ENCODE measurements around the gene FFAR2.

FFAR2 gene

DNA sequence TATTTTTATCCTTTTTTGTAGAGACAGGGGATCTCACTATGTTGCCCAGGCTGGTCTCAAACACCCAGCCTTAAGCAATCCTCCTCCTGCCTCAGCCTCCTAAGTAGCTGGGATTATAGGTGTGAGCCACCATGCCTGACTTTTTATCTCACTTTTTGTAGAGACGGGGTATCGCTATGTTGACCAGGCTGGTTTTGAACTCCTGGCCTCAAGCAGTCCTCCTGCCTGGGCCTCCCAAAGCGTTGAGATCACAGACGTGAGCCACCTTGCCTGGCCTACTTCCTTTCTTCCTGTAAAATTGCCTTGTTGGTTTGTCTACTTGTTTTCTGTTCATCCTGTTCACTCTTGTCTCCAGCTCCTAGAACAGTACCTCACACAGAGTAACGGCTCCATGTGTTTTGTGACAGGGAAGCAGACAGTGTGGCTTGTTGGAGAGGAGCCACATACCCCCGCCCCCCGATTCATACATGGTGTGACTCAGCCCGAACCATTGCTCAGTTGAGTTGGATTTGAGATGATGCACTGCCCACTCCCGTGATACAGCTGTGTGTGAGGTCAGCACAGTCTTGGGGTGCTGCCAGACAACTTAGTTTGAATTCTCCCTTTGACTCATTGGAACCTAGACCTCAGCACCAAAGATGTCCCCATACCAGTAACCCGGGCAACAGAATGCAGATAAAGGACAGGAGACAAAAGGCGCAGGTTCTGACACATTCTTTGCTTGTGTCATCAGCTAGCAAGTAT lies 43.0 kb upstream of the FFAR2 start:
- TF ChIP-seq, protein P1, sequence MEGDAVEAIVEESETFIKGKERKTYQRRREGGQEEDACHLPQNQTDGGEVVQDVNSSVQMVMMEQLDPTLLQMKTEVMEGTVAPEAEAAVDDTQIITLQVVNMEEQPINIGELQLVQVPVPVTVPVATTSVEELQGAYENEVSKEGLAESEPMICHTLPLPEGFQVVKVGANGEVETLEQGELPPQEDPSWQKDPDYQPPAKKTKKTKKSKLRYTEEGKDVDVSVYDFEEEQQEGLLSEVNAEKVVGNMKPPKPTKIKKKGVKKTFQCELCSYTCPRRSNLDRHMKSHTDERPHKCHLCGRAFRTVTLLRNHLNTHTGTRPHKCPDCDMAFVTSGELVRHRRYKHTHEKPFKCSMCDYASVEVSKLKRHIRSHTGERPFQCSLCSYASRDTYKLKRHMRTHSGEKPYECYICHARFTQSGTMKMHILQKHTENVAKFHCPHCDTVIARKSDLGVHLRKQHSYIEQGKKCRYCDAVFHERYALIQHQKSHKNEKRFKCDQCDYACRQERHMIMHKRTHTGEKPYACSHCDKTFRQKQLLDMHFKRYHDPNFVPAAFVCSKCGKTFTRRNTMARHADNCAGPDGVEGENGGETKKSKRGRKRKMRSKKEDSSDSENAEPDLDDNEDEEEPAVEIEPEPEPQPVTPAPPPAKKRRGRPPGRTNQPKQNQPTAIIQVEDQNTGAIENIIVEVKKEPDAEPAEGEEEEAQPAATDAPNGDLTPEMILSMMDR (conservative IDR thresholded peaks at IDR 0.05), result no peak
- H3K27ac ChIP-seq, result no peak overlapping the region

DNA sequence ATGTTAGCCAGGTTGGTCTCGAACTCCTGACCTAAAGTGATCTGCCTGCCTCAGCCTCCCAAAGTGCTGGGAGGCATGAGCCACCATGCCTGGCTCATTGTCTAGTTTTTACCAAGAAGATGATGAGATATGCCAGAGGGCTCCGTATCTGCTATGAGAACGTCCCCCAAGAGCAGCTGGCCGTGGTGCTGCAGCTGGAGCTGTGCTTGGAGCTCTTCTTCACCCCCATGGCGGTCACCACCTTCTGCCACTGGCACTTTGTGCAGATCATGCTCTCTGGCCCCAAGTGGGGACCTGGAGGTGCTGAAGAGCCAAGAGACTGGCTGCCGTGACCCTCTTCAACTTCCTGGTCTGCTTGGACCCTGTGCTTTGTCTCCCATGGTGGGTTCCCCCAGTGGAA lies 40.4 kb upstream of the FFAR2 start:
- TF ChIP-seq, protein P1 (conservative IDR thresholded peaks at IDR 0.05), result no peak
- no peak overlapping the region for H3K27ac ChIP-seq

DNA sequence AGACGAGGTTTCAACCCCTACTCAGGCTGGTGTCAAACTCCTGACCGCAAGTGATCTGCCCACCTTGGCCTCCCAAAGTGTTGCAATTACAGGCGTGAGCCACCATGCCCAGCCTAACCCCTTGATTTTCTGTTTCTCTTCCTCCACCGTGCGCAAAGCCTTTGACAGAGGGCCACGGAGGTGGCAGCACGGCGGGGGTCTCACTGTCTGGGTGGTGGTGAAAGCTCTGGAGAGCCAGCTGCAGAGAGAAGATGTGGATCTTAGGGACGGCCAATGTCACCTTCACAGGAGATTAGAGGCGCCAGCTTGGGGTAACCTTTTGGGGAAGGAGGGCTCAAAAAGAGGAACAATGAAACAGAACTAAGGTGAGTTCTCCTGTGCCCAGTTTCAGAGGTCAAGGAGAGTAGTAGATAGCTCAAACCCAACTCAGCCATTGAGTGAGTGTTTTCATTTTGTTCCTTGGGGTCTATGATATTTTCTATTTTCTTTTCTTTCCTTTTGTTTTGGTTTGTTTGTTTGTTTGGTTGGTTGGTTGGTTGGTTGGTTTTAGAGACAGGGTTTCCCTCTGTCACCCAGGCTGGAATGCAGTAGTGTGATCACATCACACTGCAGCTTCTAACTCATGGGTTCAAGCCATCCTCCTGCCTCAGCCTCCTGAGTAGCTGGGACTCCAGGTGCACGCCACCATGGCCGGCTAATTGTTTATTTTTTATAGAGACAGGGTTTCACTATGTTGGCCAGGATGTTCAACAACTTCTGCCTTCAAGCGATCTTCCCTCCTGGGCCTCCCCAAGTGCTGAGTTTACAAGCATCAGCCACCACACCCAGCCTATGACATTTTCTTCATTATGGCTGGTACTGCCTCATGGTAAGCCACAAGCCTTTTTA lies 39.5 kb upstream of the FFAR2 start:
- peak overlapping the region; percentile 63 for H3K27ac ChIP-seq
- TF ChIP-seq, protein P1 (conservative IDR thresholded peaks at IDR 0.05), result no peak

DNA sequence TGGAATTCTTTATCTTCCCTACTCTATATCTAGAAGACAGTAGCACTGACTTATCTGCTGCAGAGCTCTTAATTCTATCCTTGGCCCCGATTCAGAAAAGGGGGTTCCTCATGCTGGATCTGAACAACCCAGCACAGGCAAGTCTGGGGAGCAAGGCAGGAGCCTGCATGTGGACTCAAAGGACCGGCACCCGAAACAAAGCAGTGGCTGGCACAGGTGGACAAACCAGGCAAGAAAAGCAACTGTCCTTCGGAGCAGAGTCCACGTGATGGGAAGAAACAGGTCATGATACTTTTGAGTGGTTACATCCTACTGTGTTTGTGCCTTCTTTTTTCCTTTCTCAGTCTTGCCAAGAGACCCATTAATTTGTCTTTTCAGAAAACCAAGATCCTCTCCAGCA lies 38.9 kb upstream of the FFAR2 start:
- H3K27ac ChIP-seq, result peak overlapping the region; percentile 63
- TF ChIP-seq, protein P1 (conservative IDR thresholded peaks at IDR 0.05), result no peak

DNA sequence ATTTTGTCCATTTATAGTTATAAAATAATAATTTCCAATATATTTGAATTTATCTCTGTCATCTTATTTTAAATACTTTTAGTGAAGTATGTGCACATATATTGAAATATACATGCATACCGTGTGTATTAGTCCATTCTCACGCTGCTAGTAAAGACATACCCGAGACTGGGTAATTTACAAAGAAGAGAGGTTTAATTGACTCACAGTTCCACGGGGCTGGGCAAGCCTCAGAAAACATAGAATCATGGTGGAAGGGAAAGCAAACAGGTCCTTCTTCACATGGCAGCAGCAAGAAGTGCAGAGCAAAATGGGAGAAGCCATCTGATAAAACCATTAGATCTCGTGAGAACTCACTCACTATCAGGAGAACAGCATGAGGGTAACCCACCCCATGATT lies 37.6 kb upstream of the FFAR2 start:
- H3K27ac ChIP-seq, result no peak overlapping the region
- TF ChIP-seq, protein P1 (conservative IDR thresholded peaks at IDR 0.05), result no peak

DNA sequence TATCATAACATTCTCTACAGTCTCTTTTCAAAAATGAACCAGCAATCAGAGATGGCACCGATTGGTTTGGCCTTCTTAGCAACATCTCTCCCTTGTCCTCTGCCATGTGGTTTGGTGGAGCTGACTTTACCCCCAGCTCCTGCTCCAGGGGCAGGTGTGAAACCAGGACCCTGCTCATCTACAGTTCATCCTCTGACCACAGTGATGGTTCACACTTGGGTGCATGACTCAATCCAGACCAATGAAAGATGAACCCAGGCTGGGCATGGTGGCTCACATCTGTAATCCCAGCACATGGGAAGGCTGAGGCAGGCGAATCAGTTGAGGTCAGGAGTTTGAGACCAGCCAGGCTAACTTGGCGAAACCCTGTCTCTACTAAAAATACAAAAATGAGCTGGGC lies 33.6 kb upstream of the FFAR2 start:
- TF ChIP-seq, protein P1 (conservative IDR thresholded peaks at IDR 0.05), result no peak
- no peak overlapping the region for H3K27ac ChIP-seq

DNA sequence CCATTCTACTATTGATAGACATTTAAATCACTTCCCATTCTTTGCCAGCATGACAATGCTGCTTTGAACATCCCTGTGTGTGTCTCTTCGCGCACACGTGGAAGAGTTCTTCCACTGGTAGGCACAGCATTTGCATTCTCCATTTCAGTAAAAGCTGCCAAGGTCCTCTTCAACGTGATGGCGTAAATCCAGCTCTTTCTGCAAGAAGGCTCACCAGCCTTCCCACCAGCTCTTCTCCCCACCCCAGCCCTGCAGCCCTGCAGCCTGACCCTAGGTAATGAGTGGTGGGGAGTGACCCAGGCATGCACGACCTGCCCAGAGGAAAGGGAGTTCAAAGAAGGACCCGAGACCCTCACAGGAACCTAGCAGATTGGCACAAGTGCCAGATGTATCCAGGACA lies 31.7 kb upstream of the FFAR2 start:
- no peak overlapping the region for H3K27ac ChIP-seq
- TF ChIP-seq, protein P1 (conservative IDR thresholded peaks at IDR 0.05), result no peak

Measured in VCaP (cell line).